ENCODE results near the gene NOTUM.

The NOTUM gene

DNA sequence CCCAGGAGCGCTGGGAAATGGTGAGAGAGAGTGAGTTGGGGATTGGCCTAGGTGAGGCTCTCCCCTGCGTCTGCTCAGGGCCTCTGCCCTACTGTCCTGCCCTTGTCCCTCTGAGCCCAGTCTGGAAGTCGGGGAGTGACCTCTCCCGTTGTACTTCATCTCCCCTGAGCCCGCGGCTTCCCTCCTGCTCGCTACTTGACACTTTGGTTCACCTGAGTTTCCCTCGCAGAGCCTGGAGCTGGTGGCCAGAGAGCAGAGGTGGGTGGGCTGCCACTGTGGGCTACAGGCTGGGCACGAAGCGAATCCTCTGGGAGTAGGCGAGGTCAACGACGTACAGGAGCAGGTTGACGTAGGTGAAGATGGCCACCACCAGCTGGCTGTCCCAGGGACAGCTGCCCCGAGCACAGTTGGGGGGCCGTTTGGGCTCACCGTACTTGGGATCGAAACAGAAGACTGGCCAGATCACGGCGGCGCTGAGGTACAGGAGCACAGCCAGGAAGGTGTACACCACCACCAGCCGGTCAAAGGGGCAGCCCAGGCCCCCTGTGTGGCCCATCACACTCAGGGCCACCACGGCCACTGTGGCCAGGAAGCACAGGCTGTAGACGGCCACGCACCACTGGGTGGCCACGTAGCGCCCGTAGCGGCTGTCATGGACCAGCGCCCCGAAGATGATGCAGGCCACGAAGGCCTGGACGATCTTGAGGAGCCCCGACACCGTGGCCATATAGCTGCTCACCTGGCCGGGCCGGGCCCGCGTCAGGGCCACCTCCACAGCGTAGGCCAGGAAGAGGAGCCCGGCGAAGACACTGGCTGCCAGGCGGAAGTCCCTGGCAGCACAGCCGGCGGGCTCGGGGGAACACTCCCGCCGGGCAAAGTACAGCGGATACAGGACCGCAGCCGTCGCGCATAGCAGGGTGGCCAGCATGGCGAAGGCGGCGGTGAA, 20.2 kb downstream of the NOTUM start:
- in situ Hi-C loops (cut with HindIII; ENCODE audit: low sequenced_read_pairs): no loop called here

DNA sequence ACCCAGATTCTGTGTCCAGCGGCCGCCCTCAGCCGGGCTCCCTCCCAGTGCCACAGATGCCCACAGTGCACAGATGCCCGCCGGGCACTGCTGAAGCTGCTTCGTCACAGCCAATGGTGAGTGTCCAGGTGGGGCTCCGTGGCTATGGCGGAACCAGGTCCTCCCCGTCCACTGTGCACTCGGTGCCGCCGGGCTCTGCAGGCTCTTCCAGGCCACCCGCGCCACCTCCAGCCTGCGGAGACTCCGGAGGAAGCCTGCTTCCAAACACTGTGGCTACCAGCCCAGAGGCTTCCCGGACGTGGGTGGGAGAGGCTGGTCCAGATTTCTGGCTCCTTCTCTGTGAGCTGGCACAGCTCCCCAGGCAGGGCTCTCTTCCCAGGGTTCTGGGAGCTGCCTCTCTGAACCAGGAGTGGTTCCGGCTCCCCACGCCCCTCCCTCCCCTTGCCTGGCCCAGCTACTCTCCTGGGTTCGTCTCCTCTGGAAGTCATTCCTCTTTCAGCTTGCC, 21.1 kb downstream of the NOTUM start:
- in situ Hi-C loops (cut with HindIII; ENCODE audit: low sequenced_read_pairs): no loop called here

DNA sequence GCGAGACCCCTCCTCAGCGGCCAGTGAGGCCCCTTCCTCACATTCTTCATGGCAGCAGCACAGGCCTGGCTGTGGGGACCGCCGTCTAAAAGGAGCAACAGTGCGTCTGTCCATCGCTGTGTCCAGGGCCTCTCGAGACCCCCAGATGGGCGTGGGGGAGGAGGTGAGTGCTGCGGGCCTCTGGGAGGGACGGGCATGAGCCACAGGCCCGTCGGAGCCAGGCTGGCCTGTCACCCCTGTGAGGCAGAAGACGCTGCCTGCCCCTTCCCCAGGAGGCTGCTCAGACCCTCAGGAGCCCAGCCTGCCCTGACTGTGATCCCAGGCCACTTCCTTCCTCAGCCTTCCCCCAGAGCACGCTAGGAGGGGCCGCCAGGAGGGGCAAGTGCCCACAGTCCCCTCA, 21.8 kb downstream of the NOTUM start:
- in situ Hi-C loops (cut with HindIII; ENCODE audit: low sequenced_read_pairs): no loop called here

GRCh38 chr17:81935709-81936084, 25.3 kb downstream of the NOTUM start:
- in situ Hi-C loops (cut with HindIII; ENCODE audit: low sequenced_read_pairs): no loop called here

- in situ Hi-C loops (cut with HindIII; ENCODE audit: low sequenced_read_pairs): no loop called here
Observed at GRCh38 chr17:81934850-81935708, 25.9 kb downstream of the NOTUM start.

DNA sequence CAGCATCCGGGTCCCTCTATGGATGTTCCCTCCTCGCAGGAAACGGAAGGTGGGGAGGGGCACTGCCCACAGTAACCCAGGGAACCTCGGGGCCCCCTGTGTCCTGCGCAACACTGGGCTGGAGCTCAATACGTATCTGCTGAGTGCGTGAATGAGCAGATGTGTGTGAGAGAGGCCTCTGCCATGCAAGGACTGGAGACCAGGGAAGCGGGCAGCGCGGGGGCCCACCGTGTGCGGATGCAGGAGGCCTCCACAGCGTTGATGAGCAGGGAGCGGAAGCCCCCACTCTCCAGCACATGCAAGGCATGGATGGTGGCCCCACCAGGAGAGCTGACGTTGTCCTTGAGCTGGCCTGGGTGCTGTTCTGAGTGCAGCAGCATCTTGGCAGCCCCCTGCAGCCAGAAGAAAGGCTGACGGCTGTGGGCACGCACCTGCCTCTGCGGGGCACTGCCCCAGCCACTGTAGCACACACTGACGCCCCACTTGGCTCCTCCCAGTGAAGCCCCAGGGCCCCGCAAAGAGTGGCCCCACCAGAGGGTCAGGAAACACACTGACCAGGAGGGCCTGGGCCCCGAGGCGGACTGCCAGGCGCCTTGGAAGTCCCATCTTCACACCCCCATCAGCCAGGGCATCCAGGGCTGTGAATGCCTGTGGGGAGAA, 26.8 kb downstream of the NOTUM start:
- in situ Hi-C loops (cut with HindIII; ENCODE audit: low sequenced_read_pairs): no loop called here

DNA sequence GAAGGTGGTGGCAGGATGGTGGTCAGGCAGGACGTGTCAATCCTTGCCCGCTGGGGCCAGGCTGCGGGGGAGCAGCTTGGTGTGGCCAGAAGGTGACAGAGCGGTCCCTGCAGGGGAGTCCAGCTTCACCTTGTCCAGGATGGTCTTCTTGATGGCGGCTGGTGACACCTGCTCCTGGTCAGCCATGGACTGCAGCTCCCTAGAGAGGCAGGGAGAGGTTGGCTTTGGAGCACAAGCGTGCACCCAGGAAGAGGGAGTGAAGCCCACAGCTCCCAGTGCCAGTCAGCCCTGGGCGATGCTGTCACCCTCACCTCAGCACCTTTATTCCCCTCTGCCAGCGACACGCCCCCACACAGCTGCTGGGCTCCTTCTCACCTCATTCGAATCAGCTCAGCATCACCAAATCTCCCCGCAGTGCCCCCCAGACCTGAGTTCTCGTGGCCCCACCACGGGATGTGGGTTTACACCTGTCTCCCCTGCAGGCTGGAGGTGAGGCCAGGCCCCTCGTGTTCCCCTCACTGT, 27.7 kb downstream of the NOTUM start:
- in situ Hi-C loops (cut with HindIII; ENCODE audit: low sequenced_read_pairs): no loop called here

- in situ Hi-C loops (cut with HindIII; ENCODE audit: low sequenced_read_pairs): no loop called here
Observed at GRCh38 chr17:81932333-81932983, 28.5 kb downstream of the NOTUM start.

GRCh38 chr17:81931557-81932332, 29.2 kb downstream of the NOTUM start:
- in situ Hi-C loops (cut with HindIII; ENCODE audit: low sequenced_read_pairs): no loop called here

DNA sequence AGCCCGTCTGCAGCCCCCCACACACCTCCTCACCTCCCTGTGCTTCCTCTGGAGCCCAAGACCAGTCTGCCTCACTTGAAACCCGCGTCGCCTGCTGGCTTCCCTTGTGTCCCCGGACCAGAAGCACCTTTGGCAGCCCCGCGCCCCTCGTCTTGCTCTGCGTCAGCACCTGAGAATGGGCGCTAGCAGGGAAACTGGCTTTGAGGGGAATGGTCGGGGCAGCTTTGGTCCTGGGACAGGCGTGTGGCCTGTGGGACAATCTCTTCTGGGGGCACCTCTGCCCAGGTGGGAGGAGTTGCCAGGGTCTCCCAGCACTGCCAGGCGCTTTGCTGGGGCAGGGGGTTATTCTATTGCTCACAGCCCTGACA, 29.8 kb downstream of the NOTUM start:
- in situ Hi-C loops (cut with HindIII; ENCODE audit: low sequenced_read_pairs): no loop called here

GRCh38 chr17:81930142-81931125, 30.6 kb downstream of the NOTUM start:
- in situ Hi-C loops (cut with HindIII; ENCODE audit: low sequenced_read_pairs): no loop called here

DNA sequence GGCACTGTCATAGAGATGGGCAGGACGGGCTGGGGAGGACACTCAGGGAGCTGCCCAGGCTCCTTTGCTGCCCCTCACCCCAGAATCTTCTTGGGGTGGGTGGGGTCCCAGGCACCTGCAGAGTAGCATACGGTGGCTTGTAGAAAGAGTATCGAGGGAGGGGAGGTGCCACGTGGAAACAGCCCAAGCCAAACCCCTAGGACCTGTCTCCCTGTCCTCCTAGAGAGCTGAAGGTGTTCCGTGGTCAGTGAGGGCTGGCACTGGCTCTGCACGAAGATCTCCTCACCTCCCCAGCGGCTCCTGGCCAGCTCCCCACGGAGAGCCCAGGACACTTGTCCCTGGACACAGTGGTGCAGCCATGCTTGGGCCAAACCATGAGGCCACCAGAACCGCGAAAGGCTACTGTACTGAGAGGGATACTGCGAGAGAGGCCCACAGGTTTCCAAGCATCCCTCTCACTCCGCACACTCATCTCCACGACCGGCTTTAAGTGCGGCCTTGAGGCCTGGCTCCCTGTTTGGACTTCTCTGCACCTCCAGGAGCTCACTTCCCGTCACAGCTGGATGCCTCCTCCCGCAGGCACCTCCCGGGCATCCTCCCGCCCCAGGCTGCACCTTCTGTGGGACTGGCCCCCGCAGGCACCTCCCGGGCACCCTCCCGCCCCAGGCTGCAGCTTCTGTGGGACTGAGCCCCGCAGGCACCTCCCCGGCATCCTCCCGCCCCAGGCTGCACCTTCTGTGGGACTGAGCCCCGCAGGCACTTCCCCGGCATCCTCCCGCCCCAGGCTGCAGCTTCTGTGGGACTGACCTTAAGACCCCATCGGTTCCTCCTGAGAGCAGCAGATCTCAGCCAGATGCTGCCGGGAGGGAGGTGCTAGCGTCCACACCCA, 31.5 kb downstream of the NOTUM start:
- in situ Hi-C loops (cut with HindIII; ENCODE audit: low sequenced_read_pairs): no loop called here

DNA sequence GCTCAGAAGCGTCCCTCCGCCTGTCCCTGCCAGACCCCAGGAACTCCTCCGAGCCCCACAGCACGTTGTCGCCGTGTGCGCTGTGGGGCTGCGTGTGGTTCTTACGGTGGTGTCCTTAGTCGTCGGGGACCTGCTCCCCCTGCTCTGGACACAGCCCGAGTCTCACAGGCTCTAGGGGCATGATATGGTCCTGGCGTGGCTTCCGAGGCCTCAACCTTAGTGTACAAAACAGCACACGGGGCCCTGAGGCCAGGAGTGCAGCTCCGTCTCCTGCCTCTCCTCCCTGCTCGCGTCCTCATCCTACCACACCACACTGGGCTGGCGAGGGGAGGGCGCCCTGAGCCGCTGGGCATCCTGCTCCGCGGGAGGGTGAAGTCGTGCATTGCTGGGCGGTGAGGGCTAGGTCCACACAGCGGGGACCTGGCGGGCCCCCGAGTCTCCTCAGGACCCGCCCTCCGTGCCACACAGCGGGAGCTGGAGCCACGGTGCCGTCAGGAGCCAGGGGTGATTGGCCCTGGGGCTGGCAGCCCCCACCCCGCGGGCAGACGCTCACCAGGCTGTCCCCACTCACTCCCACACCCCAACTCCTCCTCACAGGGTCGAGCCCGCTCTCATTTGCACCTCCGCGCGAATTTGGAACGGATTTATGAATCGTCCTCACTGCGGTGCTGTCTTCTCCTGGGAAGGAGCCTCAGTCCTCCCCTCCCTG, 32.3 kb downstream of the NOTUM start:
- in situ Hi-C loops (cut with HindIII; ENCODE audit: low sequenced_read_pairs): no loop called here

DNA sequence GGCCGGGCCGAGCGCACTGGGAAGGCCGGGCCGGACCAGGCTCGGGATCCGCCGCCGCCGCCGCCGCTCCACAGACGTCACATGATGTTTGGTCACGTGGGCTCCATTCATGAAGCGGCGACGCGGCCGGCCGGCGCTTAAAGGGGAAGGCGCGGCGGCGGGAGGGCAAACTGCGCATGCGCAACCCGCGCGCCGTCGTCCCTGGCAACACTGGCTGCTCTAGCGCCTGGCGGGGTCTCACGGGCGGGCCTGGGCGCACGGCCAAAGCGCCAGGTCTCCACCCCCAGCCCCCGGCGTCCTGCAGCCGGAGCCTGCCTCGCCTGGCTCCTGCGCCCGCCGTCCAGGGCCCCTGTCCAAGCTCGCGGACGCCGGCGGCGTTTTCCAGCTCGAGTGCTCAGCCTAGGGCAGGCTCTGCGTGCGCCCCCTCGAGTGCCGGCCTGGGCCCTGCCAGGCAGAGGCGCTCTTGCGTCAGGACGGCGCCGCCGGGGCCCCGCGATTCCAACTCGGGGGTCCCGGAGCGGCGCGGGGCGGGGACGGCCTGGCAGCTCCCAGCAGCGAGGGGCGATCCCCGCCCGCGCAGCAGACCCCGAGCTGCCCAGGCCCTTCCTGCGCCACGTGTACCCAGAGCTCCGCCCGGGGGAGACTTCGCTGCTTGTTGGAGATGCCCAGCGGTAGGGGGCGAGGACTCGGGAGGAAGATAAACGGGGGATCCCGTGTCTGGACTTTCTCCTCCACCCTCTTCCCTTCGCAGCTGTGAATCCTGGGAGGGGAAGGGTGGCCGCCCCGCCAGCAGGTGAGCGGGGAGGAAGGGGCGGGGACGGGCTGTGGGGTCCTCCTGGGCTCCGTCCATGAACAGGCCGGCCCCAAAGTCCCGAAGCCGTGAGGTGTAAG, 33.1 kb downstream of the NOTUM start, which contains the start of gene MAFG:
Gene MAFG, minus strand, starts transcription at position 83 of the 891 bp plus-strand sequence. CDS start 4,550 bp downstream, outside the sequence.
- in situ Hi-C loops (cut with HindIII; ENCODE audit: low sequenced_read_pairs): no loop called here

DNA sequence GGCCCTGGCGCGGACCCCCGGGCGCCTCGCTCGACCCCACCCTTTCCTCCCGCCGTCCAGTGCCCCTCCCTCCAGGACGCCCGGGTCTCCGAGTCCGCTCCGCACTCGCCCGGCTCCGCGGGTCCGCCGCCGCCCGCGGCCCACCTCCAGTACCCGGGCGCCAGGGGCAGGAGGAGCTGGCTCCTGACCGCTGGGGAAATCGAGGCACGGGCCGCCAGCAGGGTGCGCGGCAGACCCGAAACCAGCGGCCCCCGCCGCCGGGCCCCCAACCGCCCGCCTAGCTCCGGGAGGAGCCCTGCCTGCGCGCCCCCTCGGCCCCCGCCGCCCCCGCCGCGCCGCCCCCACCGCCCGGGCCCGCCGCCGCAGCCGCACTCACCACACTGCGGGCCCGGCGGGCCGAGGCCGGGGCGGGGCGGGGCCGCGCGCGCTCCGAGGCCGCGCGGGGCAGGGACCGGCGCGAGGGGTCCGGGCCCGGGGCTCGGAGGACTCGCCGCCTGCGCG, 33.8 kb downstream of the NOTUM start:
- in situ Hi-C loops (cut with HindIII; ENCODE audit: low sequenced_read_pairs): no loop called here

Measured in DLD1 (cell line).